ENCODE results near the gene ANAPC7.
"Not testable (repeated sequence)": the region's sequence is repeated elsewhere in the genome, so short reads cannot be mapped to it uniquely, and the experiment has no call there.

ANAPC7 gene

DNA sequence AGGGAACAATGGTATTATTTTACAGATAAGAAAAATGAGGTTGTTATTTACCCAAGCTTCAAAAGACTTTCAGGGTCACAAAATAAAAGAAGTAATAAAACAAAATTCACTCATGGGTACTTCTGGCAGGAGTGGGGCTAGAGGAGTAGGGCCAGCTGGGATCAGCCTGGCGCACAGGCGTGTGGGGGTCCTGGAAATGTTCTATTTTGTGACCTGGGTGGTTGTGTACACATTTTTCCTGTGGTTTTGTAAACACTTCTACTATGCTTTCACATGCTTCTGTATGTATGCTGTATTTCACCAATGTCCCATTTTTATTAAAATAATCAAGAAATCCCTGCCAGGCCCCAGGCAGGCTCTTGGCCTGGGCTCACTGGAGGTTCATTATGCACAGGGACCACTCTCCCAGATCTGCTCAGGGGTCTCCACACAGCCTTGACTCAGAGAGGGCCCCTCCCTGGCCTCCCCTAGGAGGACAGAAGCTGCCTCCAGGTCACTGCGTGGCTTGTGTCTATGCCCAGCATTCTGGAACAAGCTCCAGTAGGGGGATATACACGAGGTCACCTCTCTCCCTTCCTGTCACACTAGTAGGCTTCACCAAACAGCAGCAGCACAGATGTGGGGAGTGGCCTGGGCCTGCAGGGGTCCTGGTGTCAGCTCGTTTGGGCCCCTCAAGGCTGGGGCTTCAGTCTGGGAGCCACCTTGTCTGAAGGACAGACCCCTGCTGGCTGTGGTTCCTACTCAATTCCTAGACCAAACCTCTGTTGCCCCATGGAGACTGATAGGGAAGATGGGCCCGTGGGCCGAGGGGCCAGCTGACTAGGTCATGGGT, 37.8 kb downstream of the ANAPC7 start:
- H3K27ac ChIP-seq (ENCODE audit: low read length), result 0 out of 2 replicates have a peak overlapping the region, but pooled peaks have one; percentile 3
- no peak for TF ChIP-seq EZH2phosphoT487 (IDR thresholded peaks at IDR 0.05; ENCODE audit: low read depth)
- TF ChIP-seq, protein P1, sequence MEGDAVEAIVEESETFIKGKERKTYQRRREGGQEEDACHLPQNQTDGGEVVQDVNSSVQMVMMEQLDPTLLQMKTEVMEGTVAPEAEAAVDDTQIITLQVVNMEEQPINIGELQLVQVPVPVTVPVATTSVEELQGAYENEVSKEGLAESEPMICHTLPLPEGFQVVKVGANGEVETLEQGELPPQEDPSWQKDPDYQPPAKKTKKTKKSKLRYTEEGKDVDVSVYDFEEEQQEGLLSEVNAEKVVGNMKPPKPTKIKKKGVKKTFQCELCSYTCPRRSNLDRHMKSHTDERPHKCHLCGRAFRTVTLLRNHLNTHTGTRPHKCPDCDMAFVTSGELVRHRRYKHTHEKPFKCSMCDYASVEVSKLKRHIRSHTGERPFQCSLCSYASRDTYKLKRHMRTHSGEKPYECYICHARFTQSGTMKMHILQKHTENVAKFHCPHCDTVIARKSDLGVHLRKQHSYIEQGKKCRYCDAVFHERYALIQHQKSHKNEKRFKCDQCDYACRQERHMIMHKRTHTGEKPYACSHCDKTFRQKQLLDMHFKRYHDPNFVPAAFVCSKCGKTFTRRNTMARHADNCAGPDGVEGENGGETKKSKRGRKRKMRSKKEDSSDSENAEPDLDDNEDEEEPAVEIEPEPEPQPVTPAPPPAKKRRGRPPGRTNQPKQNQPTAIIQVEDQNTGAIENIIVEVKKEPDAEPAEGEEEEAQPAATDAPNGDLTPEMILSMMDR (IDR thresholded peaks at IDR 0.05; ENCODE audit: low read depth, low read length), result no peak
- no peak overlapping the region for H3K4me2 ChIP-seq (ENCODE audit: low read length)

DNA sequence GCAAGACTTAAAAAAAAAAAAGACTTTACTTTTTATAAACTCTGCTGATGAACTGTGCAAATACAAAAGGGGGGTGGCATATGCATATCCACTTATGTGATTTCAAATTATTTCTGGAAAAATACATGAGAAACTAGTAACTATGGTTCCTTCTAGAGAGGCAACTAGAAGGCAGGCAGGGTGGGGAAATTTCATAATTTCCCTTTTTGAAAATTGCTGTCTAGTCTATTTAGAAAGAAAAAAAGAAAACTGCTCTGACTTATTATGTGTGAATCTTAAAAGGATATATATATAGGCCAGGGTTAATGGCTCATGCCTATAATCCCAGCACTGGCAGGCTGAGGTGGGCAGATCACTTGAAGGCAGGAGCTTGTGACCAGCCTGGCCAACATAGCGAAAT, 42.3 kb downstream of the ANAPC7 start:
- H3K27ac ChIP-seq (ENCODE audit: low read length), result no peak overlapping the region
- no peak overlapping the region for H3K9ac ChIP-seq (ENCODE audit: low read length)
- no peak overlapping the region for H3K4me2 ChIP-seq (ENCODE audit: low read length)
- TF ChIP-seq, protein P1 (IDR thresholded peaks at IDR 0.05; ENCODE audit: low read depth, low read length), result no peak
- TF ChIP-seq EZH2phosphoT487 (IDR thresholded peaks at IDR 0.05; ENCODE audit: low read depth), result no peak
- no peaks in the 10 kb centered on the region for H3K79me2 ChIP-seq (ENCODE audit: low read length)
- no peaks in the 10 kb centered on the region for H3K27me3 ChIP-seq (ENCODE audit: low read depth, low read length)
- H3K36me3 ChIP-seq (replicated peaks; ENCODE audit: low read depth, low read length), result no peaks in the 10 kb centered on the region
- no peaks in the 10 kb centered on the region for H3K4me1 ChIP-seq (ENCODE audit: low read length)
- no peaks in the 10 kb centered on the region for H4K20me1 ChIP-seq (ENCODE audit: insufficient read depth, low read length)
- H2AFZ ChIP-seq (ENCODE audit: low read depth, low read length), result no peak overlapping the region
- H3K9me3 ChIP-seq (ENCODE audit: insufficient read depth, low read length), result no peaks in the 10 kb centered on the region
- H3K4me3 ChIP-seq (ENCODE audit: low read length), result no peak overlapping the region

More for the DNA sequence above, 37.8 kb downstream of the ANAPC7 start:
- Histone ChIP-seq H2AFZ (ENCODE audit: low read depth, low read length) (no peak overlapping the region; the same call in 1 of the 2 replicates), H4K20me1 (ENCODE audit: insufficient read depth, low read length) (no peaks in the 10 kb centered on the region), H3K79me2 (ENCODE audit: low read length) (no peaks in the 10 kb centered on the region), H3K4me1 (ENCODE audit: low read length) (peaks cover 37% of the 10 kb centered on the region), H3K9me3 (ENCODE audit: insufficient read depth, low read length) (no peaks in the 10 kb centered on the region), H3K4me3 (ENCODE audit: low read length) (no peak overlapping the region), H3K36me3 (replicated peaks; ENCODE audit: low read depth, low read length) (peaks cover 8% of the 10 kb centered on the region), H3K27me3 (ENCODE audit: low read depth, low read length) (no peaks in the 10 kb centered on the region), H3K9ac (ENCODE audit: low read length) (no peak overlapping the region)

DNA sequence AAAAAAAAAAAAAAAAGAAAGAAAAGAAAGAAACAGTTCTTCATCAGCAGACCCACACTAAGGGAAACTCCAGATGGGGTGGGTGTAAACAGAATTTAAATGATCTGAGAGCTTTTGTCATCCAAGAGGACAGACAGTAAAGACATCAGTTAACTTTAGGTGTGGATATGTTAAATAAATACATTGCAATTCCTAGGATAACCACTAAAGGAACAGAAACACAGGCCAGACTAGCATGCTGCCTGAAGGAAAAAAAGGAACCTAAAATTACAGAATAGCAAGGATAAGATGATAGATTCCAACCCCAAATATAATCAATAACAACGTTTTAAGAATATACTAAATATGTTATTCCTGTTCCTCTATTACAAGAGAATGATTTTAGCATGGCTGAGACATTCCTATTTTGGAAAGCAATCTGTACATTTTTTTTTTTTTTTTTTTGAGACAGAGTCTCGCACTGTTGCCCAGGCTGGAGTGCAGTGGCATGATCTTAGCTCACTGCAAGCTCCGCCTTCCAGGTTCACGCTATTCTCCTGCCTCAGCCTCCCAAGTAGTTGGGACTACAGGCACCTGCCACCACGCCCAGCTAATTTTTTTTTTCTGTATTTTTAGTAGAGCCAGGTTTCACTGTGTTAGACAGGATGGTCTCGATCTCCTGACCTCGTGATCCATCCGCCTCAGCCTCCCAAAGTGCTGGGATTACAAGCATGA, 45.0 kb downstream of the ANAPC7 start:
- not testable (repeated sequence) for H3K36me3 ChIP-seq (replicated peaks; ENCODE audit: low read depth, low read length); H2AFZ ChIP-seq (ENCODE audit: low read depth, low read length); H3K4me3 ChIP-seq (ENCODE audit: low read length); H3K4me2 ChIP-seq (ENCODE audit: low read length); H3K27me3 ChIP-seq (ENCODE audit: low read depth, low read length); H4K20me1 ChIP-seq (ENCODE audit: insufficient read depth, low read length); H3K79me2 ChIP-seq (ENCODE audit: low read length); H3K9ac ChIP-seq (ENCODE audit: low read length); H3K27ac ChIP-seq (ENCODE audit: low read length); H3K4me1 ChIP-seq (ENCODE audit: low read length); H3K9me3 ChIP-seq (ENCODE audit: insufficient read depth, low read length)

DNA sequence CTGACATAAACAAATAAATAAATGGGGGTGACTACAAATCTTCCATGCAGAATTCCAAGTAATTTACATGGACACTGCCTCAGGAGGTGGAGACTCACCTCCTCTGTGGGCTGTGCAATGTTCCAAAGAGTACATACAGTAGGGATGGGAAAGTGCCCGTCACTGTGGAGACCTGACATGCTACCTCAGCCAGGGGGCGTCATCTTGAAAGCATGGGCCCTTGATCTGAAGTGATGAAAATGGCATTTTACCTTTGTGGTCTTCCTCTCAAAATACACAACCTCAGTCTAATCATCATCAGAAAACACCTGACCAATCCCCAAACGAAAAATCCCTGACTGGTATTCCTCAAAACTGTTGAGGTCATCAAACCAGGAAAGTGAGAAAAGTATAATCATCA, 48.4 kb downstream of the ANAPC7 start:
- Histone ChIP-seq H3K4me2 (ENCODE audit: low read length) (no peak overlapping the region), H3K9me3 (ENCODE audit: insufficient read depth, low read length) (no peaks in the 10 kb centered on the region)

More for the DNA sequence above, 48.4 kb downstream of the ANAPC7 start:
- no peak for TF ChIP-seq EZH2phosphoT487 (IDR thresholded peaks at IDR 0.05; ENCODE audit: low read depth)
- TF ChIP-seq, protein P1 (IDR thresholded peaks at IDR 0.05; ENCODE audit: low read depth, low read length), result peak; percentile 71
- peaks cover 15% of the 10 kb centered on the region for H3K36me3 ChIP-seq (replicated peaks; ENCODE audit: low read depth, low read length)
- H3K9ac ChIP-seq (ENCODE audit: low read length), result no peak overlapping the region
- H3K79me2 ChIP-seq (ENCODE audit: low read length), result no peaks in the 10 kb centered on the region
- no peak overlapping the region for H2AFZ ChIP-seq (ENCODE audit: low read depth, low read length)
- H3K4me1 ChIP-seq (ENCODE audit: low read length), result no peaks in the 10 kb centered on the region
- no peaks in the 10 kb centered on the region; the same call in 1 of the 2 replicates for H4K20me1 ChIP-seq (ENCODE audit: insufficient read depth, low read length)
- H3K27me3 ChIP-seq (ENCODE audit: low read depth, low read length), result no peaks in the 10 kb centered on the region
- H3K4me3 ChIP-seq (ENCODE audit: low read length), result no peak overlapping the region
- no peak overlapping the region for H3K27ac ChIP-seq (ENCODE audit: low read length)
